ENCODE results near the gene TBL1X. TPM values are rescaled to one million over a fixed set of nuclear protein-coding genes. Genes with fewer than 3 reads are reported as not detected.

The TBL1X gene
- total RNA-seq, 1 donor from 2014 or later, result 21.4 TPM

- Mint-ChIP-seq H3K4me1 (ENCODE audit: low read depth) (peaks cover 40% of the 10 kb centered on the region), H3K9me3 (ENCODE audit: low read depth) (no peaks in the 10 kb centered on the region), H3K4me3 (ENCODE audit: unreplicated experiment) (no peak overlapping the region), H3K27ac (ENCODE audit: unreplicated experiment) (peak overlapping the region; percentile 14), H3K36me3 (ENCODE audit: low read depth) (no peaks in the 10 kb centered on the region), H3K27me3 (ENCODE audit: low read depth) (no peaks in the 10 kb centered on the region)
- TF ChIP-seq, protein P1, sequence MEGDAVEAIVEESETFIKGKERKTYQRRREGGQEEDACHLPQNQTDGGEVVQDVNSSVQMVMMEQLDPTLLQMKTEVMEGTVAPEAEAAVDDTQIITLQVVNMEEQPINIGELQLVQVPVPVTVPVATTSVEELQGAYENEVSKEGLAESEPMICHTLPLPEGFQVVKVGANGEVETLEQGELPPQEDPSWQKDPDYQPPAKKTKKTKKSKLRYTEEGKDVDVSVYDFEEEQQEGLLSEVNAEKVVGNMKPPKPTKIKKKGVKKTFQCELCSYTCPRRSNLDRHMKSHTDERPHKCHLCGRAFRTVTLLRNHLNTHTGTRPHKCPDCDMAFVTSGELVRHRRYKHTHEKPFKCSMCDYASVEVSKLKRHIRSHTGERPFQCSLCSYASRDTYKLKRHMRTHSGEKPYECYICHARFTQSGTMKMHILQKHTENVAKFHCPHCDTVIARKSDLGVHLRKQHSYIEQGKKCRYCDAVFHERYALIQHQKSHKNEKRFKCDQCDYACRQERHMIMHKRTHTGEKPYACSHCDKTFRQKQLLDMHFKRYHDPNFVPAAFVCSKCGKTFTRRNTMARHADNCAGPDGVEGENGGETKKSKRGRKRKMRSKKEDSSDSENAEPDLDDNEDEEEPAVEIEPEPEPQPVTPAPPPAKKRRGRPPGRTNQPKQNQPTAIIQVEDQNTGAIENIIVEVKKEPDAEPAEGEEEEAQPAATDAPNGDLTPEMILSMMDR (IDR thresholded peaks at IDR 0.05), result no peak
- no peak for DNase-seq (ENCODE audit: low spot score)
These were observed 197.3 kb downstream of the TBL1X start for GRCh38 chrX:9662148-9662547.

DNA sequence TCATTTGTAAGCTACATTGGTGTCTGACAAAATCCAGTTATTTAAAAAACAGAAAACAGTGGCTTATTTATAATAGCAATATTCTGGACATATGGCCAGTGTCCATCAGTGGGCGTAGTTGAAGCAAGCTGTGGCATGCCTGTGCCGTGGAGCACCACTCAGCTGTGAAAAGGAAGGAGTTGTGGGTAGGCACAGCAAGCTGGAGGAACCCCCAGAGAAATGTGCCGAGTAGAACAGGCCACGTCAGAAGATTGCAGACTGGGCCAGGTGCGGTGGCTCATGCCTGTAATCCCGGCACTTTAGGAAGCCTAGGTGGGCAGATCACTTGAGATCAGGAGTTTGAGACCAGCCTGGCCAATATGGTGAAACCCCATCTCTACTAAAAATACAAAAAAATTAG is 198.4 kb downstream of the TBL1X start:
- H3K27me3 Mint-ChIP-seq (ENCODE audit: low read depth), result no peaks in the 10 kb centered on the region
- H3K4me1 Mint-ChIP-seq (ENCODE audit: low read depth), result peaks cover 39% of the 10 kb centered on the region
- H3K9me3 Mint-ChIP-seq (ENCODE audit: low read depth), result no peaks in the 10 kb centered on the region
- TF ChIP-seq, protein P1 (IDR thresholded peaks at IDR 0.05), result no peak
- DNase-seq (ENCODE audit: low spot score), result no peak
- no peaks in the 10 kb centered on the region for H3K36me3 Mint-ChIP-seq (ENCODE audit: low read depth)
- H3K4me3 Mint-ChIP-seq (ENCODE audit: unreplicated experiment), result no peak overlapping the region
- no peak overlapping the region for H3K27ac Mint-ChIP-seq (ENCODE audit: unreplicated experiment)

DNA sequence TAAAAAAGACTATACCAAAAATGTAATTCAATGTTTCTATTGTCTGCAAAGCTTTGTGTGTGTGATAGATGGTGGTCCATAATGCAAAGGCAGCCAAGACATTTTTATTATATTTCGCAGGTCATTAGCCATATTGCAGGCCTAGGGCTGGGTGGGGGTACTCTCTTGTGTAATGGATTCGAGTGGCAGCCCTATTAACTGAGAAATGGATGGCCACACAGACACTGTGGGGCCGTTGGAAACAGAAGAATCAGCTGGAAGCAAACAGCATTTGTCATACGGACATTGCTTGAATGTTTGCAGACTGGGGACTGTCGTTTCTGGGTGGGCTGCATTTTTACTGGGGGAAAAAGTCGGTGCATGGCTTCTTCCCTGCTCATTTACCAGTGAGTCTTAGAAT is 199.4 kb downstream of the TBL1X start:
- Mint-ChIP-seq H3K27ac (ENCODE audit: unreplicated experiment) (no peak overlapping the region), H3K27me3 (ENCODE audit: low read depth) (no peaks in the 10 kb centered on the region), H3K9me3 (ENCODE audit: low read depth) (no peaks in the 10 kb centered on the region), H3K4me1 (ENCODE audit: low read depth) (peaks cover 44% of the 10 kb centered on the region), H3K36me3 (ENCODE audit: low read depth) (no peaks in the 10 kb centered on the region), H3K4me3 (ENCODE audit: unreplicated experiment) (no peak overlapping the region)
- no peak for DNase-seq (ENCODE audit: low spot score)
- TF ChIP-seq, protein P1 (IDR thresholded peaks at IDR 0.05), result no peak

- Mint-ChIP-seq H3K9me3 (ENCODE audit: low read depth) (no peaks in the 10 kb centered on the region), H3K27ac (ENCODE audit: unreplicated experiment) (no peak overlapping the region), H3K36me3 (ENCODE audit: low read depth) (no peaks in the 10 kb centered on the region), H3K4me1 (ENCODE audit: low read depth) (peaks cover 53% of the 10 kb centered on the region), H3K27me3 (ENCODE audit: low read depth) (no peaks in the 10 kb centered on the region), H3K4me3 (ENCODE audit: unreplicated experiment) (no peak overlapping the region)
- TF ChIP-seq, protein P1 (IDR thresholded peaks at IDR 0.05), result no peak
- no peak for DNase-seq (ENCODE audit: low spot score)
These were observed 200.3 kb downstream of the TBL1X start for GRCh38 chrX:9665113-9665512.

- no peaks in the 10 kb centered on the region for H3K27me3 Mint-ChIP-seq (ENCODE audit: low read depth)
- H3K36me3 Mint-ChIP-seq (ENCODE audit: low read depth), result peaks cover 4% of the 10 kb centered on the region
- DNase-seq (ENCODE audit: low spot score), result no peak
- H3K9me3 Mint-ChIP-seq (ENCODE audit: low read depth), result peaks cover 7% of the 10 kb centered on the region
- no peak overlapping the region for H3K4me3 Mint-ChIP-seq (ENCODE audit: unreplicated experiment)
- TF ChIP-seq, protein P1 (IDR thresholded peaks at IDR 0.05), result no peak
- peaks cover 58% of the 10 kb centered on the region for H3K4me1 Mint-ChIP-seq (ENCODE audit: low read depth)
- H3K27ac Mint-ChIP-seq (ENCODE audit: unreplicated experiment), result peak overlapping the region; percentile 55
These were observed 203.7 kb downstream of the TBL1X start for GRCh38 chrX:9668537-9668936.

Measured in chondrocyte (in vitro differentiated cells).